GM19395 (cell line): ENCODE results near the gene RAB42.
A peak's percentile ranks its signal among the peaks of the same experiment; 100 is the strongest.
"Not testable (repeated sequence)": the region's sequence is repeated elsewhere in the genome, so short reads cannot be mapped to it uniquely, and the experiment has no call there.

Experiments used
- ATAC-seq: cut with Tn5 transposase; IDR thresholded peaks from one replicate; pipeline ENCODE4 v1.9.1; 2021; ENCODE audit warnings: mild to moderate bottlenecking, moderate library complexity; ENCODE audit not compliant: unreplicated experiment

The RAB42 gene

DNA sequence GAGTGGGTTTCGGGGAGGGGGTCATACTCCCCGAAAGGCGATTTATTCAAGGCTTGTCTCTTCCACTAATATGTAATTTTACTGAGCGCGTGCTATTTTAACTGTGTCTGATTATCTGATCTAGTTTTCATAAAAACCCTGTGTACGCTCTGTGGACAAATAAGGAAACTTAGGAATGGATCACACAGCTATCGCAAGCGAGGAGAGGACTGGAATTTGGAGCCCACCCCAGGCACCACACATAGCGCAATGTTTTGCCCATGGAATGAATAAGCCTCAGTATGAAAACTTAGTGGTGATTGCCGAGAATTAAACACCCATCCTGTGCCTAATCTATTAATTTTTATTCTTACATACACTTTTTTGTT is 9.8 kb upstream of the RAB42 start:
- ATAC-seq: peak; percentile 10

- ATAC-seq: not testable (repeated sequence)
Measured at GRCh38 chr1:28586585-28587391, 5.3 kb upstream of the RAB42 start.

GRCh38 chr1:28592321-28593071 is 431 bp downstream of the RAB42 start:
- peak; percentile 63 for ATAC-seq

GRCh38 chr1:28593988-28594356 is 1.9 kb downstream of the RAB42 start:
- ATAC-seq: not testable (repeated sequence)

- ATAC-seq: not testable (repeated sequence)
Measured at GRCh38 chr1:28594686-28595411, 2.8 kb downstream of the RAB42 start.

DNA sequence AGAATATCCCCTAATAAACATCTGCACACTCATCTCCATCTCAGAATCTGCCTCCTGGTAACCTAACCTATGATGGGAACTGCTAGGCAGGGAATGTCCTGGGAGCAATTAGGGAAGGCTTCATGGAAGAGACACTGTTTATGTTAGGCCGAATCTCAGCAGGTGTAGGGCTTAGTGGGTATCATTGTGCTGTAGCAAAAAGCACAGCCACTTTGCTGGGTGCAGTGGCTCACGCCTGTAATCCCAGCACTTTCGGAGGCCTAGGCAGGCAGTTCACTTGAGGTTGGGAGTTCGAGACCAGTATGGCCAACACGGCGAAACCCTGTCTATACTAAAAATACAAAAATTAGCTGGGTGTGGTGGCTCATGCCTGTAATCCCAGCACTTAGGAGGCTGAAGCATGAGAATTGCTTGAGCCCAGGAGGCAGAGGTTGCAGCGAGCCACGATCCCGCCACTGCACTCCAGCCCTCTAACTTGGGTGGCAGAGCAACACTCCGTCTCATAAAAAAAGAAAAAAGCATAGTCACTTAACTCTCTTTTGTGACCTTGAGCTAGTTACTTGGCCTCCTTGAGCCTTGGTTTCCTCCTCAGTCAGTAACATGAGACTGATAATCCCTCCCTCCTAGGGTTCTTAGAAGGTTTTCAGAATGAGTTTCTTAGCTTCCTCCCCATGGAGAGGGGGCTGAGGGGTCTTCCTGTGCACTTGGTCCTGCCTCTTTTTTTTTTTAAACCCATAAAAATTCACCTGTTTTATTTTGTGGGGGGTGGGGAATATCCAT is 3.5 kb downstream of the RAB42 start:
- ATAC-seq: no peak

DNA sequence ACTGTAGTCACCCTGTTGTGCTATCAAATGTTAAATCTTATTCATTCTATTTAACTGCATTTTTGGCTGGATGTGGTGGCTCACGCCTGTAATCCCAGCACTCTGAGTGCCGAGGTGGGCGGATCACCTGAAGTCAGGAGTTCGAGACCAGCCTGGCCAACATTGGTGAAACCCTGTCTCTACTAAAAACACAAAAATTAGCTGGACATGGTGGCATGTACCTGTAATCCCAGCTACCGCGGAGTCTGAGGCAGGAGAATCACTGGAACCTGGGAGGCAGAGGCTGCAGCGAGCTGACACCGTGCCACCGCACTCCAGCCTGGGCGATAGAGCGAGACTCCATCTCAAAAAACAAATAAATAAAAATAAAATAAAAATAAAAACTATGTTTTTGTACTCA is 4.2 kb downstream of the RAB42 start:
- ATAC-seq: not testable (repeated sequence)

GRCh38 chr1:28601696-28602095 is 9.6 kb downstream of the RAB42 start:
- ATAC-seq: no peak

GRCh38 chr1:28602536-28603439 is 10.7 kb downstream of the RAB42 start:
- ATAC-seq: no peak

- ATAC-seq: no peak
Measured at GRCh38 chr1:28604411-28604810, 12.3 kb downstream of the RAB42 start.

GRCh38 chr1:28604962-28605361 is 12.9 kb downstream of the RAB42 start:
- no peak for ATAC-seq

GRCh38 chr1:28606771-28607170 is 14.7 kb downstream of the RAB42 start:
- no peak for ATAC-seq

DNA sequence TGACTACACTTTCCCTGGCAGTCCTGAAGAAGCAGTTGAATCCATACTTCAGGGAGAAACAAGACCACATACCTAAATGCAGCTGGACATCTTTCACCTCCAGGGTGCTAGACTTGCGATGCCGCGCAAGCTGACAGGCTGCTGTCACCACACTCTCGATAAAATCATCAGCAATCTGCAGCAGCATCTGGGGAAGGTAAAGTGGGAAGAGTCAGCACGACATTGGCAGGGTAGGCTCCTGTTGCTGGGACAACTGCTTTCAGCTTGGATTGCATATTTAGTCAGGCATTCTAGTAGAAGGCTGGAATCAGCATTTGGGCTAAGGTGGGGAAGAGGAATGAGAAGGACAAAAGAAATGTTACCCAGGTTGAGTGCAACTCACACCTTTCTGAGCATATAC is 21.1 kb downstream of the RAB42 start:
- no peak for ATAC-seq

DNA sequence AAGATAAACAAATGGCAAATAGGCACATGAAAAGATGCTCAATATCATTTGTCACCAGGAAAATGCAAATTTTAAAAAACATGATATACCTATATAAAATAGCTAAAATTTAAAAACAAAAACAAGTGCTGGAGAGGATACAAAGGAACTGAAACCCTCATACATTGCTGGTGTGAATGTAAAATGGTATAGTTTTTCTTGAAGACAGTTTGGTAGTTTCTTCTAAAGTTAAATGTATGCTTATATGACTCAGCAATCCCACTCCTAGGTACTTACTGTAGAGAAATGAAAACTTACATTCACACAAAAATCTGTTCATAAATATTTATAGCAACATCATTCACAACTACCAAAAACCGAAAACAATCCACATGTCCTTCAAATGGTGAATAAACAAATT is 39.6 kb downstream of the RAB42 start:
- no peak for ATAC-seq

DNA sequence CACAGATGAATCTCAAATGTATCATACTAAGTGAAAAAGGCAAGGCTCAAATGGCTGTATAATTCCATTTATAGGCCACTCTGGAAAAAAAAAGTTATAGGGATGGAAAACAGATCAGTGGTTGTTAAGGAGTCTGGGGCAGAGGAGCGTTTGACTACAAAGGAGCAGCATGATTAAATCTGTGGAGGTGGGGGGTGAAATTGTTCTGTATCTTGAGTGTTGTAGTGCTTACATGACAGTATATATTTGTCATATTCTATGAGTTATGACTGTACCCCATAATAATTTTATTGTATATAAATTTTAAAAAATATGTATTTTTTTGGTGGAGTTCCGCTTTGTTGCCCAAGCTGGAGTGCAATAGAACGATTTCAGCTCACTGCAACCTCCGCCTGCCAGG is 40.5 kb downstream of the RAB42 start:
- no peak for ATAC-seq

- no peak for ATAC-seq
Measured at GRCh38 chr1:28640766-28641165, 48.7 kb downstream of the RAB42 start.

DNA sequence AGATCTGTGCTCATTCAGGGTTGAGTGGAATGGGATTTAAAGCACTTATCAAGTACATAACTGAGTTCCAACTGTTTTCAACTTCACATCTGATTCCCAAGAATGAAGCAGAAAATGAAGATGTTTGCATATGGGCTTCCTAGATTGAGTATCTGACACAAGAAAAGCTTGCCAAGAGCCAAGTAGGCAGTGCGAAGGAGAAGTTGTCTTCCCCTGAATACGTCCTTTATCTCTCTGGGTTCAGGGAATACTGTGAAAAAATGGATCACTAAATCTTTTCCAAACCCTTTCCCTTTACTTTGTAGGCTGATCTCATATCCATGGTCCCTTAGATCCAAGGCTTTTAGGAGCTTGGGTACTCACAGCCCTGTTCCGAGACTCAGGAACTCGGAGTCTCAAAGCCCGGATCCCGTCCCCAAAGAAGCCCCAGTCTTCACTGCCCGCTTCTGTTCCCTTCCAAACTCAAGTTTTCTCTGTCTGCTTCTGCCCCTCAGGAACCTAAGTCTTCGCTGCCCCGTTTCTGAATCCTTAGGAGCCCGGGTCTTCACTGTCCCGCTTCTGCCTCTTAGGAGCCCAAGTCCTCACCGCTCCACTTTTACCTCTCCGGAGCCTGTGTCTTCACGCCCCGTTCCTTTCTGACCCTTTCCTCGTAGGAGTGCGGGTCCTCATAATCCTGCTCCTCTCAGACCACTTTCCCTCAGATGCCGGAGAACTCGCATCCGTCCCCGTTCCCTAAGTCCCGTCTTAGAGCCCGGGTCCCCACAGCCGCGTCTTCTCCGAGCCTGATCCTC is 50.2 kb downstream of the RAB42 start:
- peak; percentile 44 for ATAC-seq

GRCh38 chr1:28642847-28643635 is 51.0 kb downstream of the RAB42 start, which contains the start of gene TAF12:
TAF12 (minus strand) TSS chr1:28643067; CDS start chr1:28622081, 20,986 bp downstream.
- peak; percentile 78 for ATAC-seq
